GM12878 (cell line): ENCODE measurements around the gene PAPOLA. TPM values are rescaled to one million over a fixed set of nuclear protein-coding genes. Genes with fewer than 3 reads are reported as not detected.
A peak's percentile ranks its signal among the peaks of the same experiment; 100 is the strongest.

Experiments used
- ATAC-seq: fragments of 200-7000 bp; cut with Tn5 transposase; 3 replicates; pipeline ENCODE4 v1.9.1; 2020; ENCODE audit warnings: mild to moderate bottlenecking, moderate library complexity
- BruUV-seq: library from RNA; stranded (reverse); fragments of 400-500 nt; replicated peaks from 2 replicates; lab custom pipeline; 2021; lab: Mats Ljungman, UMichigan
- CTCF ChIA-PET: fragments of 300-600 bp; sonication (Branson Sonifier 250); formaldehyde crosslinking; extraction: SDS; loops from one replicate; lab custom pipeline; 2021; ENCODE audit warnings: inconsistent platforms; lab: Yijun Ruan, JAX
- POLR2A ChIA-PET: fragments of 350-600 bp; formaldehyde crosslinking; extraction: SDS; loops from one replicate; lab custom pipeline; 2021; ENCODE audit warnings: inconsistent platforms; lab: Charles Lee
- RAD21 ChIA-PET: fragments of 300-600 bp; sonication (Branson Sonifier 250); formaldehyde crosslinking; loops from one replicate; lab custom pipeline; 2023; ENCODE audit warnings: antibody characterized with exemption; ENCODE audit not compliant: unreplicated experiment; lab: Charles Lee
- SMC1A ChIA-PET: fragments of 300-600 bp; sonication (Branson Sonifier 250); formaldehyde crosslinking; loops from one replicate; lab custom pipeline; 2023; ENCODE audit not compliant: unreplicated experiment, uncharacterized antibody; lab: Charles Lee
- DNase-seq: peaks from one replicate; pipeline ENCODE4 v3.0.0-alpha.2; 2011; ENCODE audit warnings: low read depth, low spot score
- FAIRE-seq: peaks from 3 replicates; lab custom pipeline; 2011; peaks lifted over from hg19 to GRCh38; lab: Jason Lieb, UNC
- H2AFZ ChIP-seq: 2 replicates; pipeline ENCODE4 v1.6.0; 2011; ENCODE audit warnings: low read depth, low read length, control low read depth; ENCODE audit not compliant: control insufficient read depth
- H3K27ac ChIP-seq: 2 replicates; pipeline ENCODE4 v1.5.1; 2011; ENCODE audit warnings: control low read depth; ENCODE audit not compliant: control insufficient read depth, insufficient read depth
- H3K27me3 ChIP-seq, 2 experiments: replicated peaks in 1 of 2; 2 replicates each; pipeline versions ENCODE4 v1.6.0 to v1.6.1; 2011; ENCODE audit warnings: low read length in 1 of 2; ENCODE audit not compliant: control insufficient read depth in 2 of 2, insufficient read depth in 2 of 2
- H3K36me3 ChIP-seq, 2 experiments: 2 replicates each; pipeline ENCODE4 v1.5.1; 2011; ENCODE audit warnings: low read length in 1 of 2; ENCODE audit not compliant: control insufficient read depth in 2 of 2, insufficient read depth in 2 of 2
- H3K4me1 ChIP-seq: 2 replicates; pipeline ENCODE4 v1.6.1; 2011; ENCODE audit warnings: mild to moderate bottlenecking, low read length, moderate library complexity, mixed read lengths; ENCODE audit not compliant: control insufficient read depth, insufficient read depth
- H3K4me2 ChIP-seq: 2 replicates; pipeline ENCODE4 v1.6.0; 2011; ENCODE audit warnings: control low read depth; ENCODE audit not compliant: control insufficient read depth, insufficient read depth
- H3K4me3 ChIP-seq: fragments of 200-600 bp; sonication (generic); 2 replicates; pipeline ENCODE4 v1.5.1; 2016
- H3K79me2 ChIP-seq: 2 replicates; pipeline ENCODE4 v1.6.0; 2011; ENCODE audit warnings: low read length; ENCODE audit not compliant: control insufficient read depth, insufficient read depth
- H3K9ac ChIP-seq: 2 replicates; pipeline ENCODE4 v1.8.0; 2011; ENCODE audit warnings: low read length, control low read depth, mixed read lengths; ENCODE audit not compliant: control insufficient read depth, insufficient read depth
- H3K9me3 ChIP-seq: replicated peaks from 3 replicates; pipeline ENCODE4 v1.5.1; 2011; ENCODE audit warnings: mild to moderate bottlenecking, low read length; ENCODE audit not compliant: control insufficient read depth, insufficient read depth
- H4K20me1 ChIP-seq: 2 replicates; pipeline ENCODE4 v1.6.0; 2011; ENCODE audit not compliant: control insufficient read depth, insufficient read depth
- BCL11A ChIP-seq: IDR thresholded peaks from 2 replicates; pipeline ENCODE4 v1.6.1; 2011; ENCODE audit warnings: low read depth, low read length
- CREB1 ChIP-seq: IDR thresholded peaks from 2 replicates; pipeline ENCODE4 v1.6.1; 2012; ENCODE audit warnings: low read depth, mild to moderate bottlenecking, inconsistent platforms
- CREM ChIP-seq: IDR thresholded peaks from 2 replicates; pipeline ENCODE4 v1.6.1; 2014; ENCODE audit warnings: antibody characterized with exemption, low read depth
- NFIC ChIP-seq: IDR thresholded peaks from 2 replicates; pipeline ENCODE4 v1.6.1; 2012; ENCODE audit warnings: low read depth, mild to moderate bottlenecking, inconsistent platforms, low read length, moderate library complexity
- SIN3A ChIP-seq: IDR thresholded peaks from 2 replicates; pipeline ENCODE4 v1.6.1; 2012; ENCODE audit warnings: low read depth, low read length, improper control_type of control experiment
- TBL1XR1 ChIP-seq: IDR thresholded peaks from 2 replicates; pipeline ENCODE4 v1.6.1; 2012; ENCODE audit warnings: low read depth, low read length, improper control_type of control experiment
- TCF7 ChIP-seq: IDR thresholded peaks from 2 replicates; pipeline ENCODE4 v1.6.1; 2014; ENCODE audit warnings: antibody characterized with exemption, borderline replicate concordance
- WGBS: methylation state at CpG from one replicate; pipeline ENCODE4 v1.1.6; 2016; ENCODE audit warnings: low lambda C conversion rate; ENCODE audit not compliant: insufficient replicate concordance, insufficient coverage; ENCODE audit errors: missing lambda C conversion rate; 5-methylcytosine and 5-hydroxymethylcytosine counted together
- in situ Hi-C: fragments of 300-500 bp; cut with MboI; formaldehyde crosslinking; loops from 9 replicates; pipeline ENCODE4 v1.14.3; 2018; ENCODE audit warnings: mixed read lengths
- intact Hi-C: fragments of 100-400 bp; cut with micrococcal nuclease; formaldehyde crosslinking; loops from one replicate; pipeline ENCODE4 v1.14.2; 2022; ENCODE audit not compliant: unreplicated experiment
- polyA plus RNA-seq, 11 experiments: library from polyadenylated mRNA; depleted of rRNA in 4 of 11; unstranded in 6 of 11; stranded (reverse) in 5 of 11; fragments of >200 nt; fragmentation: Nextera tagmentation in 4 of 11; fragmentation: Illumina TruSeq in 1 of 11; extraction: Ambion mirVana in 4 of 11; extraction: Trizol in 1 of 11; gene quantifications; 1 replicate in 1 of 11; 2 replicates in 10 of 11; pipeline versions ENCODE4 v1.2.1 to v1.2.3, GENCODE V29; 2011 to 2016; ENCODE audit warnings: inconsistent platforms in 2 of 11, missing spikeins in 2 of 11, low read depth in 1 of 11
- total RNA-seq, 4 experiments: library from RNA; depleted of rRNA in 3 of 4; stranded (reverse); fragments of >200 nt in 3 of 4; fragmentation: Illumina TruSeq in 1 of 4; extraction: Trizol in 1 of 4; gene quantifications; 2 replicates each; pipeline versions ENCODE4 v1.2.1 to v1.2.3, GENCODE V29; 2013 to 2021
- TF ChIP-seq, protein P1 (sequence below): fragments of 450-650 bp; IDR thresholded peaks from 2 replicates; pipeline ENCODE4 v1.6.1; 2017; ENCODE audit warnings: low read depth, mild to moderate bottlenecking, moderate library complexity
- TF ChIP-seq, protein P2 (sequence below): fragments of 450-650 bp; IDR thresholded peaks from 2 replicates; pipeline ENCODE4 v1.6.1; 2018; ENCODE audit warnings: borderline replicate concordance, mild to moderate bottlenecking; ENCODE audit not compliant: partially characterized antibody

The PAPOLA gene
- total and polyA plus RNA-seq, 10 of the 15 experiments (the other 5 are each of a cell fraction or from before 2014, with no cell fraction given), result 46.0 to 185 (median 114) TPM

DNA sequence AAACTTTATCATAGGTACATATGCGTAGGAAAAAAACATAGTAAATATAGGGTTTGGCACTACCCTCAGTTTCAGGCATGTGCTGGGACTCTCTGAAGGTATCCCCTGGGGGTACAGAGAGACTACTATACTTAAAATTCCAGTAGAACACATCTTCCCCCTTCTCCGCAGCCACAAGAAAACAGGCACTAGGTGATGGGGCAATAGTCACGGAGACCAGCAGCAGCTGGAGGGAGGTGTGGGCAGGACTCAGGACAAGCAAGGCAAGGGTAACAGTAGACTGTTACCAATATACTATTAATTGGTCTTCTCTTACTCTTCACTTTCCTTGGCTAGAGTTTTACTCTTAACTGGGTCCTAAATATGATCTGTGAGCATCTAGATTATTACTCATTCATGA lies 4.6 kb upstream of the PAPOLA start:
- Histone ChIP-seq H3K27me3 (no peaks in the 10 kb centered on the region), H3K27ac (no peak overlapping the region; the same call in 1 of the 2 replicates), H3K79me2 (peaks cover 15% of the 10 kb centered on the region), H3K4me1 (peaks cover 18% of the 10 kb centered on the region), H3K4me2 (peak overlapping the region; percentile 77), H4K20me1 (no peaks in the 10 kb centered on the region), H3K9ac (no peak overlapping the region), H3K36me3 (no peaks in the 10 kb centered on the region), H3K4me3 (no peak overlapping the region), H3K9me3 (no peaks in the 10 kb centered on the region), H2AFZ (no peak overlapping the region; the same call in 1 of the 2 replicates)
- no peak for DNase-seq
- TF ChIP-seq CREB1 (no peak), NFIC (no peak), BCL11A (no peak), SIN3A (no peak), TBL1XR1 (no peak), CREM (no peak), TCF7 (no peak)
- TF ChIP-seq, protein P1, sequence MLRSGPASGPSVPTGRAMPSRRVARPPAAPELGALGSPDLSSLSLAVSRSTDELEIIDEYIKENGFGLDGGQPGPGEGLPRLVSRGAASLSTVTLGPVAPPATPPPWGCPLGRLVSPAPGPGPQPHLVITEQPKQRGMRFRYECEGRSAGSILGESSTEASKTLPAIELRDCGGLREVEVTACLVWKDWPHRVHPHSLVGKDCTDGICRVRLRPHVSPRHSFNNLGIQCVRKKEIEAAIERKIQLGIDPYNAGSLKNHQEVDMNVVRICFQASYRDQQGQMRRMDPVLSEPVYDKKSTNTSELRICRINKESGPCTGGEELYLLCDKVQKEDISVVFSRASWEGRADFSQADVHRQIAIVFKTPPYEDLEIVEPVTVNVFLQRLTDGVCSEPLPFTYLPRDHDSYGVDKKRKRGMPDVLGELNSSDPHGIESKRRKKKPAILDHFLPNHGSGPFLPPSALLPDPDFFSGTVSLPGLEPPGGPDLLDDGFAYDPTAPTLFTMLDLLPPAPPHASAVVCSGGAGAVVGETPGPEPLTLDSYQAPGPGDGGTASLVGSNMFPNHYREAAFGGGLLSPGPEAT, result no peak
- TF ChIP-seq, protein P2, sequence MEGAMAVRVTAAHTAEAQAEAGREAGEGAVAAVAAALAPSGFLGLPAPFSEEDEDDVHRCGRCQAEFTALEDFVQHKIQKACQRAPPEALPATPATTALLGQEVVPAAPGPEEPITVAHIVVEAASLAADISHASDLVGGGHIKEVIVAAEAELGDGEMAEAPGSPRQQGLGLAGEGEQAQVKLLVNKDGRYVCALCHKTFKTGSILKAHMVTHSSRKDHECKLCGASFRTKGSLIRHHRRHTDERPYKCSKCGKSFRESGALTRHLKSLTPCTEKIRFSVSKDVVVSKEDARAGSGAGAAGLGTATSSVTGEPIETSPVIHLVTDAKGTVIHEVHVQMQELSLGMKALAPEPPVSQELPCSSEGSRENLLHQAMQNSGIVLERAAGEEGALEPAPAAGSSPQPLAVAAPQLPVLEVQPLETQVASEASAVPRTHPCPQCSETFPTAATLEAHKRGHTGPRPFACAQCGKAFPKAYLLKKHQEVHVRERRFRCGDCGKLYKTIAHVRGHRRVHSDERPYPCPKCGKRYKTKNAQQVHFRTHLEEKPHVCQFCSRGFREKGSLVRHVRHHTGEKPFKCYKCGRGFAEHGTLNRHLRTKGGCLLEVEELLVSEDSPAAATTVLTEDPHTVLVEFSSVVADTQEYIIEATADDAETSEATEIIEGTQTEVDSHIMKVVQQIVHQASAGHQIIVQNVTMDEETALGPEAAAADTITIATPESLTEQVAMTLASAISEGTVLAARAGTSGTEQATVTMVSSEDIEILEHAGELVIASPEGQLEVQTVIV, result no peak
- WGBS, result 47% methylated on average over 3 of the region's 3 CpGs
- FAIRE-seq, result no peak
- no peak for ATAC-seq
- in situ Hi-C loops (no loop called here), intact Hi-C loops (no loop called here)
- ChIA-PET SMC1A (interaction anchor here (1.0 to 1.4 kb wide), 2 partner anchors 9 to 14 kb away, joined by 3 read pairs; no protein-coding TSS in a partner anchor), RAD21 (no interaction called here), CTCF (no interaction called here), POLR2A (no interaction called here)
- no TSS peak for BruUV-seq
